WTC11 (cell line): ENCODE measurements around the gene GRB10.

Source experiments
- ATF3 ChIP-seq: sonication (generic); formaldehyde crosslinking; conservative IDR thresholded peaks from 2 replicates; pipeline ENCODE4 v1.8.1; 2022; ENCODE audit warnings: mild to moderate bottlenecking, missing genetic modification reagents
- CREM ChIP-seq: sonication (generic); formaldehyde crosslinking; IDR thresholded peaks from 2 replicates; pipeline ENCODE4 v1.8.1; 2022; ENCODE audit warnings: mild to moderate bottlenecking, missing genetic modification reagents, moderate library complexity
- CTCF ChIP-seq: fragments of 200-600 bp; IDR thresholded peaks from 2 replicates; pipeline ENCODE4 v1.8.0; 2022; ENCODE audit warnings: antibody characterized with exemption
- FOXJ3 ChIP-seq: sonication (generic); formaldehyde crosslinking; IDR thresholded peaks from 2 replicates; pipeline ENCODE4 v1.9.0; 2021; ENCODE audit warnings: missing genetic modification reagents, mild to moderate bottlenecking, borderline replicate concordance
- FOXP1 ChIP-seq: sonication (generic); formaldehyde crosslinking; IDR thresholded peaks from 2 replicates; pipeline ENCODE4 v1.8.0; 2022; ENCODE audit warnings: missing genetic modification reagents, mild to moderate bottlenecking, moderate library complexity, borderline replicate concordance
- MAX ChIP-seq: sonication (generic); formaldehyde crosslinking; IDR thresholded peaks from 2 replicates; pipeline ENCODE4 v1.8.0; 2022; ENCODE audit warnings: mild to moderate bottlenecking, missing genetic modification reagents
- TCF7 ChIP-seq: sonication (generic); formaldehyde crosslinking; IDR thresholded peaks from 2 replicates; pipeline ENCODE4 v1.8.0; 2022; ENCODE audit warnings: mild to moderate bottlenecking, low read depth, missing genetic modification reagents, moderate library complexity
- TEAD4 ChIP-seq: sonication (generic); formaldehyde crosslinking; IDR thresholded peaks from 2 replicates; pipeline ENCODE4 v1.8.0; 2022; ENCODE audit warnings: mild to moderate bottlenecking, missing genetic modification reagents
- USF1 ChIP-seq: sonication (generic); formaldehyde crosslinking; IDR thresholded peaks from 2 replicates; pipeline ENCODE4 v1.8.0; 2022; ENCODE audit warnings: mild to moderate bottlenecking, missing genetic modification reagents
- ZNF138 ChIP-seq: sonication (generic); formaldehyde crosslinking; conservative IDR thresholded peaks from 2 replicates; pipeline ENCODE4 v1.8.1; 2022; ENCODE audit warnings: mild to moderate bottlenecking, moderate library complexity, missing genetic modification reagents

- no peak for TF ChIP-seq USF1
- no peak for TF ChIP-seq CTCF
- no peak for TF ChIP-seq TCF7 (CRISPR knock-in tag)
- no peak for TF ChIP-seq CREM
- no peak for TF ChIP-seq ZNF138
- no peak for TF ChIP-seq FOXJ3 (CRISPR knock-in tag)
- no peak for TF ChIP-seq FOXP1 (CRISPR knock-in tag)
- no peak for TF ChIP-seq MAX (CRISPR knock-in tag)
- TF ChIP-seq TEAD4 (CRISPR knock-in tag), result no peak
- TF ChIP-seq ATF3 (CRISPR knock-in tag), result no peak
Measured at GRCh38 chr7:50693455-50694130, 89.1 kb downstream of the GRB10 start.
